GM12872 (cell line): ENCODE results near the gene ASB9.

Experiments used
- TF ChIP-seq, protein P1 (sequence below): IDR thresholded peaks from 3 replicates; pipeline ENCODE4 v1.5.1; 2011; ENCODE audit warnings: low read depth, mild to moderate bottlenecking, low read length, moderate library complexity; ENCODE audit not compliant: insufficient read depth

The ASB9 gene

DNA sequence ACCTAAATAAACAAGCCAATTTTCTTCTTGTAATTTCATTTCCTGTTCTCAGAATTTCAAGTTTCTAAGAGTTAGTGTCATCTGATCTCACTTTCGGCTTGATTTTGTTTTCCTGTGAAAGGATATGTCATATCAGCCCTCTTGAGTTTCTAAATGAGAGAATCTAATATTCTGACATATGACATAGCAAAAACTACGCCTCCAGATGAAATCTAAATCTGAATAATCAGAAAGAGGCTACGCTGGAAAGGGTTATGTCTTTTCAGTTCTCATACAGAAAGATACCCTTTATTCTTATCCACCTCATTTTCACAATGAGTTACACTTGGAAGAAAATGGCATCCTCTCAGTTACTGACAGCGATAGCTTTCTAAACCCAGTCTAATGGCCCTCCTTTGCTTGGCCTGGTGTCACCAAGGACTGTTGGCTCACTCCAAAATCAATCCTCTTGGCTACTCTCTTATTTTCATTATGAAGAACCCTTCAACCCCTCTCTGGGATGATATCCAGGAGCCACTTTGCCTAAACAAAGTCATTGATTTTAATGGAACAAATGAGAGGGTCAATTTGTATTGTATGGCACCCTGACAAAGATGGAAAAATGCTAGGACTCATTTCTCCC is 65.6 kb downstream of the ASB9 start:
- TF ChIP-seq, protein P1, sequence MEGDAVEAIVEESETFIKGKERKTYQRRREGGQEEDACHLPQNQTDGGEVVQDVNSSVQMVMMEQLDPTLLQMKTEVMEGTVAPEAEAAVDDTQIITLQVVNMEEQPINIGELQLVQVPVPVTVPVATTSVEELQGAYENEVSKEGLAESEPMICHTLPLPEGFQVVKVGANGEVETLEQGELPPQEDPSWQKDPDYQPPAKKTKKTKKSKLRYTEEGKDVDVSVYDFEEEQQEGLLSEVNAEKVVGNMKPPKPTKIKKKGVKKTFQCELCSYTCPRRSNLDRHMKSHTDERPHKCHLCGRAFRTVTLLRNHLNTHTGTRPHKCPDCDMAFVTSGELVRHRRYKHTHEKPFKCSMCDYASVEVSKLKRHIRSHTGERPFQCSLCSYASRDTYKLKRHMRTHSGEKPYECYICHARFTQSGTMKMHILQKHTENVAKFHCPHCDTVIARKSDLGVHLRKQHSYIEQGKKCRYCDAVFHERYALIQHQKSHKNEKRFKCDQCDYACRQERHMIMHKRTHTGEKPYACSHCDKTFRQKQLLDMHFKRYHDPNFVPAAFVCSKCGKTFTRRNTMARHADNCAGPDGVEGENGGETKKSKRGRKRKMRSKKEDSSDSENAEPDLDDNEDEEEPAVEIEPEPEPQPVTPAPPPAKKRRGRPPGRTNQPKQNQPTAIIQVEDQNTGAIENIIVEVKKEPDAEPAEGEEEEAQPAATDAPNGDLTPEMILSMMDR: no peak

DNA sequence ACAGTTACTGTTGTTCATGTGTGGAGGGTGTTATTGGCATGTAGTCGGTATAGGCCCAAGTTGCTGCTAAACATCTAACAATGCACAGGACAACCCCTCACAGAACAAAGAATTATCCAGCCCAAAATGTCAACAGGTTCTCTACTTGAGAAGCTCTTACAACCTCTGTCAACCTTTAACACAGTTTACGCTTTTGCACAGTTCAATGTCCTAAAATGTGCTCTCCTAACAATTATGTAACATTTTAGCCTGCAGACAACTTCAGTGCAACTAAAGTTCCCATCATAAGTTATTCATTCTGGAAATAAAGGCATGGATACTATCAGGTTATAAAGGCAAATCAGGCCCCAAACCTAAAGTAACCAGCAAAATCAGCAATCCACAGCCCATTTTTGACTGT is 66.2 kb downstream of the ASB9 start:
- TF ChIP-seq, protein P1: no peak

DNA sequence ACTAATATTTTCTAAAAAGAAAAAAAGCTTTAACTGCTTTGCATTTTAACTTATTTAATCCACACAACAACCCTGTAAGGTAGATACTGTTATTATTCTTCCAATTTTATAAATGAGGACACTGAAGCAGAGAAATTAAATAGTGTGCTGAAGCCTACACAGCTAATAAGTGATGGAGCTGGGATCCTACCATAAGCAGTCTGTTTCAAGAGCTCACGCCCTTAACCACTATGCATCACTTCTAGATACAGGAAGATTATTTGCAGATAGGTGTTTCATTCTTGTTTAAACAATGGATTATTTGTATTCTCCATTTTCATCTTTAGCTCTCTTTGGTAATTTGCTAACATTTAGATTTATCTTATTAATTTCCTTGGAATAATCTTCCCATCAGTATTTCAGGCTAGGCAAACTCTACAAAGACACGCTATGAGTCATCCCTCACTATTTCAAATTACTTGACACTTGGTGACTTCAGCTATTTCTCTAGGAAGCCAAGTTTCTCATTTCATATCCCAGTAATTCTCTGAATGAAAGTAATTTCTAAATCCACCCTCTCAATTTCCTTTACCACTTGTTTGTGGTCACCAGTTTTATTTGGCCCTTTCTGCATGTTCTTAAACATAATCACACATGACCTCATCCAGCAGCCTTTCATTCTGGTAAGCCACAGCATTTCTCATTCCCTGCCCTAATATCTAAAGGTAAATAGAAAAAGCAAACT is 67.3 kb downstream of the ASB9 start:
- TF ChIP-seq, protein P1: no peak

DNA sequence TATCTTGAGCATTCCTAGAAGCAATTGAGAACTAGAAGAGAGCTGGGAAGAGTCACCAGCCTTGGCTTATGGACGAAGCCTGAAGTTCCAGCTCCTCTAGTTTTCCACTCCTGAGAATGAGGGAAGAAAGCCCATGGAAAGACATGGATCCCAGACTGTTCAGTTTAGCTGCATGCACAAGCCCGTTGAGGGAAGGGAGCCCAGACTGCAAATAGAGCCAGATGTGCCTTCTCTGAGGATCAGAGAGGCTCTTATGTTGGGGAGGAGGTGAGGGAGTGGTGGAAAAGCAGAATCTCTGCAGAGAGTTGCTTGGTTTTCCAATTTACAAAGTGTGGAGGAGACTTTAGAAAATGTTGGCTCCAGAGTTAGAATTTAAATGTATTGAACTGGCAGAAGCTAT is 69.0 kb downstream of the ASB9 start:
- TF ChIP-seq, protein P1: no peak

DNA sequence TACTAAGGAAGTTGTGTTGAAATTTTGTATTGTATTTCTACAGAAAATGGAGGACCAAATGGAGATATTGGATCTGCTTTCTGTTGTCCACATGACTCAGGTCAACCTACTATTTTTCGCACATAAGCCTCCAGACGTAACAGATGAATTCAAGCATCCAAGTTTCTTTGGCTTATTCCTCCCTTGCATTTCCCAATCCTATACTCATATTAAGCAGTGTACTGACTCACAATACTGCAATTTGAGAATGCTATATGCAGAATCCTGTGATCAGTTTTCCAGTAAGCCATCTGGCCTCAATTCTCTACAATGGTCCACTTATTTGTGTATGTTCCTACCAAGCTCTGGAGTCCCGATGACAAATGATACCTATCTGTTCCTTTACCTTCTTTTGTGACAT is 75.7 kb downstream of the ASB9 start:
- TF ChIP-seq, protein P1: no peak
